ENCODE measurements around the gene ZNF683. TPM values are rescaled to one million over a fixed set of nuclear protein-coding genes. Genes with fewer than 3 reads are reported as not detected.

ZNF683 gene
- total and polyA plus RNA-seq, 9 of the 15 experiments (the other 6 are each of a cell fraction or from before 2014, with no cell fraction given), result not detected

DNA sequence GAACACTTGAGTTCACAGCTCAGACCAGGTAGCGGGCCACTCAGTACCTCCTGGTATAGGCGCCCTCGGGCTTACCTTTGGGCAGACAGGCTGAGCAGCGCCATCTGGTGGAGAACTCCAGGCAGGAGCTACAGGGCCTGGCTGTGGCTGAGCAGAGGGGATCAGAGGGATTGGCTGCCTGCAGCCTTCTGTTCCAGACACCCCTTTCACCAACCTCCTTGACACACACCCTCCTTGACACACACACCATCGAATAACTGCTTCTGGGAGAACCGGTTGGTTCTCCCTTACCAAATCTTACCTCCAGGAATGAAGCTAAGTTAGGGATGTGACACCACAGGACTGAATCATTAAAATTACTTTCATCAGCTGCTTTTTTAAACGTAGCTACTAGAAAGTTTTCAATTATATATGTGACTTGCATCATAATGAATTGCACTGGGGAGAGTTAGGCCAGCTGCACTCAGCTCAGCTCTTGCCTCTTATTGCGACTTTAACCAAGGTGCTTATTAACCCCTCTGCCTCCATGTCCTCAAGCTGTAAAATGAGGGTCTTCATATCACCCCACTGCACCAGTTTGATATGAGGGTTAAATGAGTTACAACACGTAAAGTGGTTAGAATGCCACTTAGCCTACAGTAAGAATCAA is 44.7 kb upstream of the ZNF683 start (continued):
- TF ChIP-seq, protein P1, sequence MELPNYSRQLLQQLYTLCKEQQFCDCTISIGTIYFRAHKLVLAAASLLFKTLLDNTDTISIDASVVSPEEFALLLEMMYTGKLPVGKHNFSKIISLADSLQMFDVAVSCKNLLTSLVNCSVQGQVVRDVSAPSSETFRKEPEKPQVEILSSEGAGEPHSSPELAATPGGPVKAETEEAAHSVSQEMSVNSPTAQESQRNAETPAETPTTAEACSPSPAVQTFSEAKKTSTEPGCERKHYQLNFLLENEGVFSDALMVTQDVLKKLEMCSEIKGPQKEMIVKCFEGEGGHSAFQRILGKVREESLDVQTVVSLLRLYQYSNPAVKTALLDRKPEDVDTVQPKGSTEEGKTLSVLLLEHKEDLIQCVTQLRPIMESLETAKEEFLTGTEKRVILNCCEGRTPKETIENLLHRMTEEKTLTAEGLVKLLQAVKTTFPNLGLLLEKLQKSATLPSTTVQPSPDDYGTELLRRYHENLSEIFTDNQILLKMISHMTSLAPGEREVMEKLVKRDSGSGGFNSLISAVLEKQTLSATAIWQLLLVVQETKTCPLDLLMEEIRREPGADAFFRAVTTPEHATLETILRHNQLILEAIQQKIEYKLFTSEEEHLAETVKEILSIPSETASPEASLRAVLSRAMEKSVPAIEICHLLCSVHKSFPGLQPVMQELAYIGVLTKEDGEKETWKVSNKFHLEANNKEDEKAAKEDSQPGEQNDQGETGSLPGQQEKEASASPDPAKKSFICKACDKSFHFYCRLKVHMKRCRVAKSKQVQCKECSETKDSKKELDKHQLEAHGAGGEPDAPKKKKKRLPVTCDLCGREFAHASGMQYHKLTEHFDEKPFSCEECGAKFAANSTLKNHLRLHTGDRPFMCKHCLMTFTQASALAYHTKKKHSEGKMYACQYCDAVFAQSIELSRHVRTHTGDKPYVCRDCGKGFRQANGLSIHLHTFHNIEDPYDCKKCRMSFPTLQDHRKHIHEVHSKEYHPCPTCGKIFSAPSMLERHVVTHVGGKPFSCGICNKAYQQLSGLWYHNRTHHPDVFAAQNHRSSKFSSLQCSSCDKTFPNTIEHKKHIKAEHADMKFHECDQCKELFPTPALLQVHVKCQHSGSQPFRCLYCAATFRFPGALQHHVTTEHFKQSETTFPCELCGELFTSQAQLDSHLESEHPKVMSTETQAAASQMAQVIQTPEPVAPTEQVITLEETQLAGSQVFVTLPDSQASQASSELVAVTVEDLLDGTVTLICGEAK (IDR thresholded peaks at IDR 0.05), result no peak
- TF ChIP-seq, protein P1 (CRISPR knock-in tag; IDR thresholded peaks at IDR 0.05), result no peak
- TF ChIP-seq ELF4 (CRISPR knock-in tag; IDR thresholded peaks at IDR 0.05) (no peak), ZC3H8 (IDR thresholded peaks at IDR 0.05) (no peak), NFIX (CRISPR knock-in tag; IDR thresholded peaks at IDR 0.05; ENCODE audit: low read depth) (no peak), ZNF551 (CRISPR knock-in tag; IDR thresholded peaks at IDR 0.05) (no peak), ZNF77 (CRISPR knock-in tag; IDR thresholded peaks at IDR 0.05) (no peak), FOXP1 (CRISPR knock-in tag; IDR thresholded peaks at IDR 0.05) (no peak), CBX8 (IDR thresholded peaks at IDR 0.05; ENCODE audit: borderline replicate concordance, extremely low read depth, low read depth, low read length, poor library complexity, severe bottlenecking) (no peak), STAG1 (CRISPR knock-in tag; IDR thresholded peaks at IDR 0.05; ENCODE audit: borderline replicate concordance) (peak; percentile 59; the same call in 1 of the 2 replicates), XRCC5 (IDR thresholded peaks at IDR 0.05; ENCODE audit: low read depth, low read length) (0 out of 2 replicates have a peak, but pooled peaks have one; percentile 52), SAFB (IDR thresholded peaks at IDR 0.05; ENCODE audit: borderline replicate concordance, low read depth, low read length) (no peak)
- TF ChIP-seq, protein P2, sequence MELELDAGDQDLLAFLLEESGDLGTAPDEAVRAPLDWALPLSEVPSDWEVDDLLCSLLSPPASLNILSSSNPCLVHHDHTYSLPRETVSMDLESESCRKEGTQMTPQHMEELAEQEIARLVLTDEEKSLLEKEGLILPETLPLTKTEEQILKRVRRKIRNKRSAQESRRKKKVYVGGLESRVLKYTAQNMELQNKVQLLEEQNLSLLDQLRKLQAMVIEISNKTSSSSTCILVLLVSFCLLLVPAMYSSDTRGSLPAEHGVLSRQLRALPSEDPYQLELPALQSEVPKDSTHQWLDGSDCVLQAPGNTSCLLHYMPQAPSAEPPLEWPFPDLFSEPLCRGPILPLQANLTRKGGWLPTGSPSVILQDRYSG (tag; conservative IDR thresholded peaks at IDR 0.05; ENCODE audit: low read depth), result no peak
- TF ChIP-seq, protein P3, sequence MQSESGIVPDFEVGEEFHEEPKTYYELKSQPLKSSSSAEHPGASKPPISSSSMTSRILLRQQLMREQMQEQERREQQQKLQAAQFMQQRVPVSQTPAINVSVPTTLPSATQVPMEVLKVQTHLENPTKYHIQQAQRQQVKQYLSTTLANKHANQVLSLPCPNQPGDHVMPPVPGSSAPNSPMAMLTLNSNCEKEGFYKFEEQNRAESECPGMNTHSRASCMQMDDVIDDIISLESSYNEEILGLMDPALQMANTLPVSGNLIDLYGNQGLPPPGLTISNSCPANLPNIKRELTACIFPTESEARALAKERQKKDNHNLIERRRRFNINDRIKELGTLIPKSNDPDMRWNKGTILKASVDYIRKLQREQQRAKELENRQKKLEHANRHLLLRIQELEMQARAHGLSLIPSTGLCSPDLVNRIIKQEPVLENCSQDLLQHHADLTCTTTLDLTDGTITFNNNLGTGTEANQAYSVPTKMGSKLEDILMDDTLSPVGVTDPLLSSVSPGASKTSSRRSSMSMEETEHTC (IDR thresholded peaks at IDR 0.05), result no peak
- TF ChIP-seq, protein P4, sequence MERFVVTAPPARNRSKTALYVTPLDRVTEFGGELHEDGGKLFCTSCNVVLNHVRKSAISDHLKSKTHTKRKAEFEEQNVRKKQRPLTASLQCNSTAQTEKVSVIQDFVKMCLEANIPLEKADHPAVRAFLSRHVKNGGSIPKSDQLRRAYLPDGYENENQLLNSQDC (CRISPR knock-in tag; IDR thresholded peaks at IDR 0.05), result no peak
